WI38 (cell line): ENCODE data around the gene GPR34.

Experiments used
- H3K4me3 ChIP-seq: 2 replicates; pipeline ENCODE4 v1.5.1; 2011; ENCODE audit warnings: low read depth, mild to moderate bottlenecking, control low read depth, low read length
- TF ChIP-seq, protein P1 (sequence below): IDR thresholded peaks from 2 replicates; pipeline ENCODE4 v1.5.1; 2012; ENCODE audit warnings: low read depth, mild to moderate bottlenecking, control low read depth, low read length

Gene GPR34

DNA sequence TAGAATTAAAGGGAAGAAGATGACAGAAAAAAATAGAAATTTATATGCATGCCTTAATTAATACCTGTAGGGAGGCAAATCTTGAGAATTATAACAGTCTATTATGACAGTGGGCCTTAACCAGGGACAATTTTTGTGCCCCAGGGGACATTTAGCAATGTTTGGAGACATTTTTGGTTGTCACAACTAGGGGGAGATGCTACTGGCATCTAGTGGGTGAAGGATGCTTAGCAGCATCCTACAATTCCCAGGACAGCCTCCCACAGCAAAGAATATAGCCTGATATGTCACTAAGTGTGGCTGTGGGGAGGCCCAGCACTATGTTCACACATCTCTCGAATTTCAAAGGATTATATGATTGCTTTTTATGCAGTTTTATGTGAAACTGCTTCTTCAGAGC lies 45.8 kb downstream of the GPR34 start:
- no peak overlapping the region for H3K4me3 ChIP-seq
- TF ChIP-seq, protein P1, sequence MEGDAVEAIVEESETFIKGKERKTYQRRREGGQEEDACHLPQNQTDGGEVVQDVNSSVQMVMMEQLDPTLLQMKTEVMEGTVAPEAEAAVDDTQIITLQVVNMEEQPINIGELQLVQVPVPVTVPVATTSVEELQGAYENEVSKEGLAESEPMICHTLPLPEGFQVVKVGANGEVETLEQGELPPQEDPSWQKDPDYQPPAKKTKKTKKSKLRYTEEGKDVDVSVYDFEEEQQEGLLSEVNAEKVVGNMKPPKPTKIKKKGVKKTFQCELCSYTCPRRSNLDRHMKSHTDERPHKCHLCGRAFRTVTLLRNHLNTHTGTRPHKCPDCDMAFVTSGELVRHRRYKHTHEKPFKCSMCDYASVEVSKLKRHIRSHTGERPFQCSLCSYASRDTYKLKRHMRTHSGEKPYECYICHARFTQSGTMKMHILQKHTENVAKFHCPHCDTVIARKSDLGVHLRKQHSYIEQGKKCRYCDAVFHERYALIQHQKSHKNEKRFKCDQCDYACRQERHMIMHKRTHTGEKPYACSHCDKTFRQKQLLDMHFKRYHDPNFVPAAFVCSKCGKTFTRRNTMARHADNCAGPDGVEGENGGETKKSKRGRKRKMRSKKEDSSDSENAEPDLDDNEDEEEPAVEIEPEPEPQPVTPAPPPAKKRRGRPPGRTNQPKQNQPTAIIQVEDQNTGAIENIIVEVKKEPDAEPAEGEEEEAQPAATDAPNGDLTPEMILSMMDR, result peak; percentile 45; the same call in 1 of the 2 replicates

DNA sequence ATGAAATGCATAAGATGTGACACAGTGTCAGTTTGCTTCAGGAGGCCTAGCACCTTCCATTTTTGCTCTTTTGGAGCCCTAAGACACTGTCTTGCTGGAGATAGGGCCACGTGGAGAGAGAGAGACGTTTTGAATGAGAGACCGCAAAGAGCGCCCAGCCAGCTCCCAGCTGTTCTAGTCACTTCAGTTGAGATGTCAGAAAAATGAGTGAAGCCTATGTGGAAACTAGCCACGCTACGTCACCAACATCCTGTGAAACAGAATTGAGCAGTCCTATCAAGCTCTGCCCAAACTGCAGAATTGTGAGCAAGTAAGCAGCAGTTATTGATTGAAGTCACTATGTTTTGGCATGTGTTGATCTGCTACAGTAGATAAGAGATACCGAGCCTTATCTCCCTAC lies 48.3 kb downstream of the GPR34 start:
- TF ChIP-seq, protein P1, result no peak
- H3K4me3 ChIP-seq, result no peak overlapping the region

DNA sequence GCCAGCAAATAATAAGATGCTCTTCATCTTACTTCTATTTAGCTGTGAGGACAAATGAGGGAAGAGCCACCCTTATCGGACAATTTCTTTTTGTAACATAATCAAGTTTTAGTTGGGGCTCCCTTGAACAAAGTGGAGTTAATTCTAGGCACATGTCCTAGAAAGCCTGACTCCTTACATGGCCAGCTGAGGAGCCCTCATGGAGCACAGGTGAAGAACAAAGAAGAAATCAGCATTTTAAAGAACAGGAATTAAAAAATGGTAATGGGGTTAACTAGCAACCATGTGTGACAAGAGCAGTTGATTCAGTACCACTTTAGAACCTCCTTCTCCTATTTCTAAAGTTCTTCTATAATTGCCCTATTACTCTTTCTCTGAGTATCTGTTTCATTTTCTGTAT lies 51.1 kb downstream of the GPR34 start:
- TF ChIP-seq, protein P1, result no peak
- H3K4me3 ChIP-seq, result no peak overlapping the region
